Stimulated activated CD4-positive, alpha-beta T cell treated with anti-CD3 and anti-CD28 coated beads, TNF-alpha, amount 100 ng/mL, for 24 hours (primary cell): Measurements from ENCODE around the gene LCE3A.
"Not testable (repeated sequence)": the region's sequence is repeated elsewhere in the genome, so short reads cannot be mapped to it uniquely, and the experiment has no call there.

Experiments used
- DNase-seq, 3 experiments: peaks; one replicate each; pipeline ENCODE4 v3.0.0-alpha.2; 2020; ENCODE audit warnings: low read depth in 3 of 3

Gene LCE3A

GRCh38 chr1:152622803-152623202 is at the start of gene LCE3A:
TSS of gene LCE3A (minus strand) at chr1:152623103. CDS start at chr1:152623103, 0 bp downstream.
- no peak for DNase-seq

- DNase-seq, result no peak
These were observed 44.7 kb upstream of the LCE3A start for GRCh38 chr1:152667648-152668047.

- DNase-seq, result not testable (repeated sequence)
These were observed 43.3 kb upstream of the LCE3A start for GRCh38 chr1:152666171-152666570.

- no peak for DNase-seq
These were observed 40.2 kb upstream of the LCE3A start, which contains the start of gene LCE2D for GRCh38 chr1:152663098-152663497. TSS of gene LCE2D (plus strand) at chr1:152663380. CDS start at chr1:152664106, 726 bp downstream.

- no peak for DNase-seq
These were observed 35.7 kb upstream of the LCE3A start for GRCh38 chr1:152658649-152659048.

- no peak for DNase-seq
These were observed 34.8 kb upstream of the LCE3A start for GRCh38 chr1:152657677-152658076.

- DNase-seq, result no peak
These were observed 33.6 kb upstream of the LCE3A start for GRCh38 chr1:152656459-152656858.

GRCh38 chr1:152654110-152654509 is 31.2 kb upstream of the LCE3A start:
- DNase-seq, result peak; percentile 13 to 48 (median 27)

GRCh38 chr1:152646656-152647055 is 23.8 kb upstream of the LCE3A start:
- no peak for DNase-seq

GRCh38 chr1:152645146-152645545 is 22.2 kb upstream of the LCE3A start:
- no peak for DNase-seq

GRCh38 chr1:152643945-152644344 is 21.0 kb upstream of the LCE3A start:
- no peak for DNase-seq

GRCh38 chr1:152640351-152640750 is 17.4 kb upstream of the LCE3A start:
- DNase-seq, result no peak

GRCh38 chr1:152630596-152630995 is 7.7 kb upstream of the LCE3A start:
- DNase-seq, result no peak

GRCh38 chr1:152626744-152627143 is 3.8 kb upstream of the LCE3A start:
- no peak for DNase-seq

GRCh38 chr1:152623203-152623844 is 421 bp upstream of the LCE3A start:
- DNase-seq, result peak in 1 of 3 experiments; percentile 17

- DNase-seq, result no peak
These were observed 910 bp downstream of the LCE3A start for GRCh38 chr1:152621993-152622392.

- DNase-seq, result no peak
These were observed 9.4 kb downstream of the LCE3A start, which contains the start of gene LCE3B for GRCh38 chr1:152613511-152613910. TSS of gene LCE3B (plus strand) at chr1:152613811. CDS start at chr1:152613811, 0 bp downstream.

- no peak for DNase-seq
These were observed 23.0 kb downstream of the LCE3A start, which contains the start of gene LCE3C for GRCh38 chr1:152599934-152600333. TSS of gene LCE3C (plus strand) at chr1:152600234. CDS start at chr1:152600732, 498 bp downstream.

GRCh38 chr1:152596986-152597385 is 25.9 kb downstream of the LCE3A start:
- DNase-seq, result no peak

GRCh38 chr1:152585586-152585985 is 37.3 kb downstream of the LCE3A start:
- DNase-seq, result no peak

- DNase-seq, result no peak
These were observed 40.3 kb downstream of the LCE3A start for GRCh38 chr1:152582647-152583046.

- DNase-seq, result no peak
These were observed 42.5 kb downstream of the LCE3A start, which contains the start of gene LCE3D for GRCh38 chr1:152580433-152580832. TSS of gene LCE3D (minus strand) at chr1:152580516. CDS start at chr1:152579936, 580 bp downstream.

- DNase-seq, result not testable (repeated sequence)
These were observed 43.4 kb downstream of the LCE3A start for GRCh38 chr1:152579526-152579925.

GRCh38 chr1:152577168-152577567 is 45.7 kb downstream of the LCE3A start:
- no peak for DNase-seq
